Vagina (tissue), 2 donors: ENCODE data around the gene IQSEC3.

ENCODE experiments used
- POLR2A ChIP-seq, 2 donors: fragments of 450-650 bp; IDR thresholded peaks; one replicate each; pipeline ENCODE4 v1.6.1; 2017; ENCODE audit warnings: antibody characterized with exemption in 2 of 2, mild to moderate bottlenecking in 2 of 2, moderate library complexity in 2 of 2
- POLR2AphosphoS5 ChIP-seq, 2 donors: sonication (generic); formaldehyde crosslinking; IDR thresholded peaks; one replicate each; pipeline ENCODE4 v1.9.0; 2017; ENCODE audit warnings: antibody characterized with exemption in 2 of 2, mild to moderate bottlenecking in 2 of 2, low read depth in 1 of 2; ENCODE audit not compliant: insufficient read depth in 1 of 2
- TF ChIP-seq, protein P1 (sequence below), 3 experiments: fragments of 450-650 bp in 2 of 3; fragments of 200-600 bp in 1 of 3; sonication (generic) in 1 of 3; IDR thresholded peaks; one replicate each; pipeline ENCODE4 v1.5.1; 2017 to 2019; ENCODE audit warnings: antibody characterized with exemption in 3 of 3, mild to moderate bottlenecking in 2 of 3, moderate library complexity in 2 of 3

DNA sequence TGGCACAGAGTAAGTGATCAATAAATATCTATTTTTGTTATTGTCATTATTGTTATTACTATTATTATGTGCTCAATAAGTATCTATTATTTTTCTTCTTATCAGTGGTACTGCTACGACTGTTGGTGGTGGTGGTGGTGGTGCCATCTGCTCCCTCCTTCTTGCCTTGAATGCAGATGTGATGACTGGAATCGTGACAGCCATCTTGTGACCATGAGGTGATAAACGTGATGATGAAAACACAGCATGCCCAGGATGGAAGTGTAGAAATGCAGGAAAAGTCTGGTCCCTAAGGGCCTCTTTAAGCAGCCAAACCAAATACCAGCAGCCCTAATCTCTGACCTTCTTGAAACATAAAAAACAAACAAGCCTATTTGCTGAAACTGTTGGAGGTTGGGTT is 125.0 kb downstream of the IQSEC3 start:
- TF ChIP-seq, protein P1, sequence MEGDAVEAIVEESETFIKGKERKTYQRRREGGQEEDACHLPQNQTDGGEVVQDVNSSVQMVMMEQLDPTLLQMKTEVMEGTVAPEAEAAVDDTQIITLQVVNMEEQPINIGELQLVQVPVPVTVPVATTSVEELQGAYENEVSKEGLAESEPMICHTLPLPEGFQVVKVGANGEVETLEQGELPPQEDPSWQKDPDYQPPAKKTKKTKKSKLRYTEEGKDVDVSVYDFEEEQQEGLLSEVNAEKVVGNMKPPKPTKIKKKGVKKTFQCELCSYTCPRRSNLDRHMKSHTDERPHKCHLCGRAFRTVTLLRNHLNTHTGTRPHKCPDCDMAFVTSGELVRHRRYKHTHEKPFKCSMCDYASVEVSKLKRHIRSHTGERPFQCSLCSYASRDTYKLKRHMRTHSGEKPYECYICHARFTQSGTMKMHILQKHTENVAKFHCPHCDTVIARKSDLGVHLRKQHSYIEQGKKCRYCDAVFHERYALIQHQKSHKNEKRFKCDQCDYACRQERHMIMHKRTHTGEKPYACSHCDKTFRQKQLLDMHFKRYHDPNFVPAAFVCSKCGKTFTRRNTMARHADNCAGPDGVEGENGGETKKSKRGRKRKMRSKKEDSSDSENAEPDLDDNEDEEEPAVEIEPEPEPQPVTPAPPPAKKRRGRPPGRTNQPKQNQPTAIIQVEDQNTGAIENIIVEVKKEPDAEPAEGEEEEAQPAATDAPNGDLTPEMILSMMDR (IDR thresholded peaks at IDR 0.05), result no peak
- TF ChIP-seq POLR2A (IDR thresholded peaks at IDR 0.05), result no peak
- TF ChIP-seq POLR2AphosphoS5 (IDR thresholded peaks at IDR 0.05; ENCODE audit: insufficient read depth in 1 of 2, low read depth in 1 of 2), result no peak
